Glomerular visceral epithelial cell (primary cell): ENCODE data around the gene CCDC85C.

Source experiments
- DNase-seq: peaks from one replicate; pipeline ENCODE4 v3.0.0-alpha.2; 2016; ENCODE audit errors: extremely low spot score

Gene CCDC85C

DNA sequence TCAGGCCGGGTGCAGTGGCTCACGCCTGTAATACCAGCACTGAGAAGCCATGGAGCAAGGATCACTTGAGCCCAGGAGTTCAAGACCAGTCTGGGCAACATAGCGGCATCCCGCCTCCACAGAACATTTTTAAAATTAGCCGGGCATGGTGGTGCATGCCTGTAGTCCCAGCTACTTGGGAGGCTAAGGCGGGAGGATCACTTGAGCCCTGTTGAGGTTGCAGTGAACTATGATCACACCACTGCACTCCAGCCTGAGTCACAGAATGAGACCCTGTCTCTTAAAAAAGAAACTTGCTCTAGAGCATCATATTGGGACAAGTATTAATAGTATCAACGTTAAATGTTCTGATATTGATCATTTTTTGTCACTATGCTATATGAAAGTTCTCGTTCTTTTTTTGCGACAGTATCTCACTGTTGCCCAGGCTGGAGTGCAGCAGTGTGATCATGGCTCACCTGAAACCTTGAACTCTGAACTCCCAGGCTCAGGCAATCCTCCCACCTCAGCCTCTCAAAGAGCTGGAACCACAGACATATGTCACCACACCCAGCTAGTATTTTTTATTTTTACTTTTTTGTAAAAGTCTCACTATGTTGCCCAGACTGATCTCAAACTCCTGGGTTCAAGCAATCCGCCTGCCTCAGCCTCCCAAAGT lies 47.7 kb downstream of the CCDC85C start:
- no peak for DNase-seq

DNA sequence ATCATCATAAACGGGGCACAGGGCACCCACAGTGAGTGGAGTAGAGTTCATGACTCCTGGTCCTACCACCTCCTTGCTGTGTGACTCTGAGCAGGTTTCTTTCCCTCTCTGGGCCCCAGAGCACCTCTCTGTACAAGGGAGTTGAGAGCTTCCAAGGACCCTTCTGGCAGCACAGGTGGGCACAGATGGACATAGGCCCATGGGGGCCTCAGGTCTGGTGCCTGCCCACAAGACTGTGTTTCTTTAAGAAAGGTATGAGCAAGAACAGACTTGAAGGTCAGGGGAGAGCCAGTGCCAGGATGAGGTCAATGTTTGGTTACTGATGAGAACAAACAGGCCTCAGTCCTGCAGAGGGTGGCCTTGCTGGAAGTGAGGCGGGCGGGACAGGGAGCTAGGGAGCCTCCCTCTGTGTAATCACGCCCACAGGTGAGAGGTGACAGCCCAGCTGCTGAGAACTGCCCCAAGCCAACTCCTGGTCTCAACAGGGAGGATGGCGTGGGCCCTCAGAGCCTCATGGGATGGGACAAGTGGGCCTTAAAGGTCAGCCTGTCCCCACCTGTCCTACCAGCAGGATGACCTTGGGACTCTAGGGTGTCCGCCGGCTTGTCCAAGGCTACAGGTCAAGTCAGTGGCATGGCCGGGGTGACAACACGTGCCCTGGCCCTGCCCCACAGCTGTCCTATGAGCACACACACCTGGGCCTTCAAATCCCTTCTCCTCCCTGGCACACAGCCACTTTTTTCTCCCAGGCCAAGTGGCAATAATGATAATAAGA lies 49.1 kb downstream of the CCDC85C start:
- no peak for DNase-seq

DNA sequence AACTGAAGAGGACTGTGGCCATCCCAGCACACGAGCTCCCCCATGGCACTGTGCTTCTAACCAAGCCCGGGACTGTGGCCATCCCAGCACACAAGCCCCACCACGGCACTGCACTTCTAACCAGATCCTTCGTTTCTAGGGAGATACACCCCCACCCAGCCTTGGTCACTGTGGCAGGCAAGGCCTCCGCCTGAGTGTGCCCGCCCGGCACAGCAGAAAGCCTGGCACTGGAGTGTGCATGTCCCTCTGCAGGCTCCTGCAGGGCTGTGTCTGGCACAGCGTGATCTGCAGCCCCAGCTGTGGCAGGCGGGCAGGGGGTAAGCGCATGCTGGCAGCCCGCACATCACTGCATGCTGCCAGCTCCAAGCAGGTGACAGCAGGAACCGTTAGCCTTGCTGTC lies 49.8 kb downstream of the CCDC85C start:
- no peak for DNase-seq

DNA sequence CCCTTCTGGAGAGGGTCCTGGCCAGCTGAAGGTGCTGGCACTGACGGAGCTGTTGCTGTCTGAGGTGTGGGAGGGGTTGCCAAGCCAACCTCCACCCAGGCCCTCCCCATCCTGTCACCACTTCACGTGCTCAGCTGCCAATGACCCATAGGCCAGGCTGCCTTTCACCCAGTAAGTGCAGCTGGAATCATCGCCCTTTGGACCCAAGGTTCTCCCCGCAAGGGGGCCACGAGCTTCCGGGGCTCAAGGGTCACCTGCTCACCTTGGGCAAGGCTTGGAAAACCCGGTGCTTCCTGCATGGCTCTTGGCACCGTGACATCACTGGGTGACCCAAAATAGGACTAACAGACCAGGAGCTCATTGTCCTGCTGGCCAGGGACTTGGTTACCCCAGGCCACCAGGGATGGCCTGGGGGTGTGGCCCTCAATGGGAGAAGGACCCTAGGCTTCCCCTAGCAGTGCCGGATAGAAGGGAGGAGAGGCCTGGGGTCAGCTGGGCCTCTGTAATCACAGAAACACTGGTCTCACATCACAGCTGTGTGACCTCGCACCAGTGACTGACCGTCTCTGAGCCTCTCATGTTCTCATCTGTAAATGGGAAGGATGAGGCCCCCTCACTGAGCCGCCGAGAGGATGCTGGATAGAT lies 51.3 kb downstream of the CCDC85C start:
- DNase-seq = no peak

DNA sequence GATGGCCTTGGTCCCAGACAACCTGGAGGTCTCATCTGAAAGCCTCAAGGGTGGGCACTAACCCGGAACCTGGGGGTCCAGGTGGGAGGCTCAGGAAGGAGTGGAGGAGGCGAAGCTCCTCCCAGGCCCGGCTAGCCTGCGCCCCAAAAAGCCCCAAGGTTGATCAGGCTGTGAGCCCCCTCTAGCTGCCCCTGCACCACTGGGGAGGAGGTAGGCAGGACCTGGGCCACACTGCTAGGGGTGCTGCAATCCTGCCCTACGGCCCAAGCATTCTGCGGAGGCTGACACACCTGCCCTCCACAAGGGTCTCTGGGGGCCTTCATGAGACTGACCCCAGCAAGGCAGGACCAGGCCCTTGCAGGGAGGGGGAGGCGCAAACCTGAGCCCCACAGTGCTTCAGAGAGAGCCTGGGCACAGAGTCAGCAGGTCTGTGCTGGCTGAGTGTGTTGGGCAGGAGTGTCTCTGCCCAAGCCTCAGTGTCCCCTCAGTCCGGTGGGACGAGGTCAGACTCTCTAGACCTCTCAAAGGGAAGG lies 51.9 kb downstream of the CCDC85C start:
- no peak for DNase-seq

DNA sequence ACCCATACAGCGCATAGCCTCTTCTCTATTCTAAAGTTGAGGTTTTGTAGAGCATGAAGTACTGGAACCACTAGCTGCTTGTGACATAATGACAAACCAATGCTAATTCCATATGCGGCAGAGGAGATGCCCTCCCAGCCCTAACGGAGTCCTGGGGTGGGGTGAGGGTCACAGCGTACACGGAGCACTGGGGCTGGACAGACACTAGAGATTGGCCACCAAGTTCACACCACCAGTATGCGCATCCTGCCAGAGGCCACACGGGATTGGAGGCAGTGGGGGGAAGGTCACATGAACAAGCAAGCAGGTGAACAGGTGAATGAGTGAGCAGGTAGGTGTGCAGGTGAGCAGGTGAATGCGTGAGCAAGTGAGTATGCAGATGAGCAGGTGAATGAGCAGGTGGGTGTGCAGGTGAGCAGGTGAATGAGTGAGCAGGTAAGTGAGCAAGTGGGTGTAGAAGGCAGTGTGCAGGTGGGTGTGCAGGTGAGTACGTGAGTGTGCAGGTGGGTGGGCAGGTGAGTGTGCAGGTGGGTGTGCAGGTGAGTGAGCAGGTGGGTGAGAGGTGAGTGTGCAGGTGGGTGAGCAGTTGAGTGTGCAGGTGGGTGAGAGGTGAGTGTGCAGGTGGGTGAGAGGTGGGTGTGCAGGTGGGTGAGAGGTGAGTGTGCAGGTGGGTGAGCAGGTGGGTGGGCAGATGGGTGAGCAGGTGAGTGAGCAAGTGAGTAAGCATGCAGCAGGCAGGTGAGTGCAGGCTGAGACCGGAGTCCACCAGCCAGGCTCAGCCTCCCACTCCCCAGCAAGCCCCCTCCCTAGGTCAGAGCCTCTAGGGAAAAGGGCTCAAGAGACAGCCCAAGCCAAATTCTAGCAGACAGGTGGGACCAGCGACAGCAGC lies 52.7 kb downstream of the CCDC85C start:
- DNase-seq = no peak

DNA sequence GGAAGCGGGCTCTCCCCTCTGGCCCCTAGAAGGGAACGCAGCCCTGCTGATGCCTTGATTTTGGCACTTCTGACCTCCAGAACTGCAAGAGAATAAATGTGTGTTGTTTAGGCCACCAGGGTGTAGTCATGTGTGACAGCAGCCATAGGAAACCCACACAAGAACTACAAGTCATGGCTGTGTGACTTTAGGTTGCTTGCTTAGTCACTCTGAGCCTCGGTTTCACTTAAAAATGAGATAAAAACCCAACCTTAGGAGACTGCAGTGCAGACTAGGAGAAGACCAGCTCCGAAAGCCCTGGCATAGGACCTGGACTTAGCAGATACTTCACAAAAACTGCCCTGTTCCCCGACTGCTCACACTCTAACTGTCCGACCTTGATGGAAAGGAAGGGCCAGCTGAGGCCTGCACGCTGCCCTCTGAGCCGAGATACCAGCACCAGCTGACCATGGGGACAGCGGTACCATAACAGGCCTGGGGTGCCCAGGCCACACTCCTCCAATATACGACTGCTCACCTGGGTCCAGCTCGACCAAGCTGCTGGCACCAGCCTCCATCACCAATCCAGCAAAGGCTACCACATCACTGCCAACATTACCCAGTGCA lies 53.5 kb downstream of the CCDC85C start:
- no peak for DNase-seq

DNA sequence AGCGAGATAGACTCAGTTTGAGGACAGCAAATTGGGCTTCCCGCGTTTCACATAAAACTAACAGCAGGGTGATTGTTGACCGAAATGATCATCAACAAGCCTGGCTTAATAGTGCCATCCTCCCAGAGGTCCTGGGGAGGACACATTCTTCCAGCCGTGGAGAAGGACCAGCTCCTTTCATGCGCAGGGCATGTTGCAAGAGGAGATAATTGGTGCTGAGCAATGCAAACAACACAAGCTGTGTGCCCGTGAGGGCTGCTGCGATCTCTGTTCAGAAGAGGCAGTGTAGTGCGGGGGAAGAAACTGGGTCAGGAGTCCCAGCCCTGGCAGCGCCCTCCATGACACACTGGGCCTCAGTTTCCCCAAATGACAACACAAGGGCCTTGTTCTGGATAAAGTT lies 54.3 kb downstream of the CCDC85C start:
- no peak for DNase-seq

DNA sequence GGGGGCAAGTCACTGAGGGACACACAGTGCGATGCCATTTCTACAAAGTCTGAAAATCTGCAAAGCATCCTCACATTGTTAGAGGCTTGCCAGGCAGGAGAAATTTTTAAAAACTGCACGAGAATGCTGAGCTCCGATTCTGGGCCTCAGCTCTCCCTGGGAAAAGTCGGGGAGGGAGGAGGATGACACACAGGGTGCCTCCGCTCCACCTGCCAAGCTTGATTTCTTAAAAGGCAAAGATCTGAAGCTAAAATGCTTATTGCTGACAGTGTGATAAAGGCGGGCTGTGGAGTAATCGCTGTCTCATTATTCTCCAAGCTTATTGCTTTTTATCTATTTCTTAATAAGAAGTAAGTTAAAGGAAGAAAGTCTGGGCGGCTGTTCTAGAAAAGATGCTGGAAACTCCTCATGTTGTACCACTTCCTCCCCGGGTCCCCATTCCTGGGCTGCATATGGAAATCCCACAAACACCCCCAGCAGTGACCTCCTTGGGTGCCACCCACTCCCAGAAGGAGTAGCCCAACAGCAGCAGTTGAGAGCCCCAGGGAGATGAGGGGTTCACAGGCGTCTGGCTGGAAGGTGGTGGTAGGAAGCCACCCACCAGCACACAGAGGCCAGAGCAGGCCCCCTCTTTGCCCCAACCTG lies 55.0 kb downstream of the CCDC85C start:
- no peak for DNase-seq

DNA sequence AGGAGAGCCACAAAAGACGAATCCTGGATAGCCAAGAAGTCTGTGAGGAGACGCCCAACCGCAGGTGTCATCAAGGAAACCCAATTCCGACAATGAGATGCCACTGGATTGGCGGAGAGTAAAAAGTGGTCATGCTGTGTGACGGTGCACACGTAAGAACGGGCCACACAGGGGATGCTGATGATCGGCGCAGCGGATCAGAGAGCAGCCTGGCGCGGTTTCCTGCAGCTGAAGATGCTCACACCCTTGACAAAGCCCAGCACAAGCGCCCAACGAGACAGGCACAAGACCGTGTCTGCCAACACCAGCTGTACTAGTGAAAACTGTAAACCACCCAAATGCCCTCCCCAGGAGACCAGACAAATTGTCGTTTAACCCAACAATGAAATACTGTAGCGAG lies 55.8 kb downstream of the CCDC85C start:
- DNase-seq = no peak

DNA sequence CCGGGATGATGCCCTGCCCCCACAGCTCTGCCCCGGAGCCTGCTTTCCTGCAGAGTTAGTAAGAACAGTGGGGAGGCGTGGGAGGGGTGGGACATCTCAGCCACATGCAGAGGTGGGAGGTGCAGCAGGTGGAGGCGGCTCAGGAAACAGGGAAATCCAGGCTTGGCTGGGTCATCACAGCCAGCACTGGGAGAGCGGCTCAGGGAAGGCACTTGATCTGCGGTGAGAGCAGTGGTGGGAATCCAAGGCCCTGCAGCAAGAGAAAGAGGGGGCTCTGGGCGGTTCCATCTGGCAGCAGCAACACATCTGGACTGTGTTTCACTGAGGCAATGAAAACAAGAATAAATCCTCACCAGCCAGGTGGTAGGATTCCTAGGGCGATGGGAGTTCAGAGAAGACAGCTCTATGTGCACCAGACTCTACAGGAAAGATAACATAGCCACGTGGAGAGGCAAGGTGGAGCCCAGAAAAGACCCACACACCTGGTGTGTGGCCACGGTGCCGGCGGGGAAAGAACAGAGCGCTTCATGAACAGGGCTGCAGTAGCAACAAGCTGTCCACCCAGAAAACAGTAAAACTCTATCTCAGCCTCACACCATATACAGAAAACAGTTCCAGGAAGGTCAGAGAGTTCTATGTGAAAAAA lies 57.6 kb downstream of the CCDC85C start:
- DNase-seq = no peak

DNA sequence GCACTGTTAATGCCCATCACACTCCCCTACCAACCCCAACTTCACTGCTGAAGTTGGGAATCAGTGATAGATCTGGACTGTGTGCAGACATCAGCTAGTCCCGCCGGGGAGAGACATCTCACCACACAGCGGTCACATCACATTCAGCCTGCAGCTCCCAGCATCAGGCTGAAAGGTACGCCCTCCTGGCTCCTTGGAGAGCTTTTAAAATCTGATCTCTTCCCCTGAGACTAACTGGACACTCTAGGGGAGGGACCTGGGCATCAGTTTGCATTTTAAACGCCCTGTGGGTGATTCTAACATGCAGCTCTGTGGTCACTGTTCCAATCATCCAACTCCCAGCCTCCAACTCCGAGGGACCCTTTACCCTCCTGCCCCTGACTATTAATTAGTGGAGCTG lies 58.4 kb downstream of the CCDC85C start:
- DNase-seq = no peak

DNA sequence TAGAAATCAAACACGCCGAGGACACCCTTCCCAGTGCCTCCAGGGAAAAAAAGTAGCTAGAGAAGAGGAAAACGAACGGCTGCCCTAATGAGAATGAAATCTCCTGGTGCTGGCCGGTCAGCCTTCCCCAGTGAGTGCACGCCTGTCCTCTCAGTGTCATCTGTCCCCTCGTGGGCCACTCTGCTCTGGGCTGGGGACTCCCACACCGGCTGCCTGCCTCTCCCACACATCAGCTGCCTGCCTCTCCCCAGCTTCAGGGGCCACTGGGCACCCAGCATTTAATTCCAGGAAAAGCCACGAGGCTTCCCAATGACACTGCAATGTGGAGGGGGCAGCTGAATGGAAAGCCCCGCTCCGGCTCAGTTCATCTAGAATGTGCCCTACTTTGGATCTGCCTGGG lies 59.0 kb downstream of the CCDC85C start:
- DNase-seq = no peak

DNA sequence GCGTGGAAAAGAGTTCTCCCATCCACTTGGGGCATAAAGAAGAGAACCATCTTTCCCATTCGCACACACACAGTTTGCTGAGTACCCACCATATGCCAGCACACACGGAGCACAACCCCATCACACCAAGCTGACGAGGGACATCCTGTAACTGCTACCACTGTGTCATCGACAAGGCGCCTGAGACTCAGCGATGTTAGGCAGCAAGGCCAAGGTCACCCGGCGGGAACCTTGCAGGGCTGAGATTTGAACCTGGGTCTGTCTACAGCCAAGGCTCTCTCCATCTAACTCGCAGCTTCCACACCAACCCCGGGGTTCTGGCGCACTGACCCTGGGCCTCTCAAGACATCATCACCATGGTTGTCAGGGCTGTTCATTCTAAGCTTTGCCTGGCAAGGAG lies 60.0 kb downstream of the CCDC85C start:
- no peak for DNase-seq

DNA sequence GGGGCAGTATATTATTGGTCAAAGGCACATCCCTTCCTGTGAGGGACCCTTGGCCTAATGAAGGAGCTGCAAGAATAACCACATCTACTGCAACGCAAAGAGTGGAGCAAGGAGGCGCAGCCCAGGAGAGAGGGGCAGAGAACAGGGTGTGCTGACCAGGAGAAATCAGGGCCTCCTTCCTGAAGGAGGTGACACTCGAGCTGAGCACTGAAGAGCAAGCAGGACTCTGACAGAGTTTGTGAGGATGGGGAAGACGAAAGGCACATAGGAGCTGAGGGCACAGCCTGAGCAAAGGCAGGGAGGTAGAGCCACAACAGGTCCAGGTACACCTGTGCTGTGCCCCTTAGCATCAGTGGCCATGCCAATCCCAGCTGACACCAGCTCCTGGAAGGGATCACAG lies 60.6 kb downstream of the CCDC85C start:
- DNase-seq = no peak

DNA sequence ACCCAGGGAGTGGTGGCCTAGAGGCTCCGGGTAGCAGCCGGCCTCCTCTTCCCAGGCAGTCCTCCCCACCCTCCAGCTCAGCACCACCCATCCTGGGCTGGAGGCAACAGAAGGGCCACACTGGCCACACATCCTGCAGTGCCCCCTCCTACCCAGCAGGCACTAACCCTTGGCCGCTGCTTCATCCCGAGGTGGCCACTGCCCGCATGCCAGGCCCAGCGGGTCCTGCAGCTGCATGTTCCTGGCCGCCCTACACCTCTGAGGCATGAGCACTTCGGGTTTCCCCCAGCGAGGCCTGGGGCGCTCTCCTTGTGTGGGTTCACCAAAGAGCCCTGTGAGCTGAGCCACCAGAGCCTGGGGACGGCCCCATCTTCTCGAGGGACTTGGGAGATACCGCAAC lies 61.4 kb downstream of the CCDC85C start:
- no peak for DNase-seq

DNA sequence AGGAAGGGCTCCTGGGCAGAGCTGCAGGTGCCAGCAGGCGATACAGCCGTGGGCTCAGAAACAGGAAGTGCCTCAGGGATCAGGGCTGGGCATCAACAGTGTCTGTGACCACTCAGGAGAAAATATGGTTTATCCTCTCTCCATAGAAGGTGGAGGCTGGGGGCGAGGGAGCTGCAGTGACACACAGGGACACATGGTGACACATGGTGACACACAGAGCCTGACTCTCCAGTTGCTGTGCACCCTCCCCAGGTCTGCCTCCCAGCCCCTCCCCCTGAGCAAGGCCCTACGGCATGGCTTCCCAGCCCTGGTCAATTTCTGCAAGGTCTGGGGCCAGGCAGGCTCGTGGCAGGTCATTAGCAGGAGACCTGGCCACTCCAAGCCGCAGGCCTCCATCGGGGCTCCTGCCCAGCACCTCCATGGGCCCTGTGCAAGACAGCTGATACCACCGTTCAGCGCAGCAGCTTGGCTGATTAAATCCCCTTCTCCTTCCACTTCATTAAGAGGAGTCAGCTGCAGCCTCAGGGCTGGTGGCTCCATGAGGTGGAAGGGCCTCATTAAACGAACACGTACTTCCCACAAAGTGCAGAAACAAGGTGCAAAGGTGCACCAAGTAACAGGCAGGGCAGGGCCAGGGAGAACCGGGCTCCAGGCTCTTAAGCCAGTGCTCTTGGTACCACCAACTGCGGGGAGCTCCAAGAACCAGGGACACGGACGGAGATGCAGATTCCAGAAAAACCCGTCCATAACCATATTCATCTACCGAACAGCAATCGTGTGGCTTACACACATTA lies 62.1 kb downstream of the CCDC85C start:
- DNase-seq = no peak

DNA sequence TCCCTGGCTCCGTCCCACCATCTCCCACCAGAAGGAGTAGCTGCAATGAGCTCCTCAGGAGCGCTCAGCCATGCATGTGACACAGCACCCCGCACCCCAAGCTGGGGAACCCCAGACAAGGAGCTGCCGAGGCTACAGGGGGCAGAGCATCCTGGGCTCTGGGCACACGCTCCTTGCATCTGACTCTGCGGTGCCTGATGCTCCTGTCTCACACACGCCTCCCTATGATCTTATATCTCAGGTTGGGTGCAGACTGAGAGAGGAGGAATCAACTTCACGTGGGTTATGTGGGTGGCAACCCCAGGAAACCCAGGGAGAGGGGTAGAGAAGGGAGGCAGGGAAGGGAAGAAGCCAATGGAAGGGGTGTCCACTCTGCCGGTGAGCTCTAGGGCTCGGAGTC lies 62.8 kb downstream of the CCDC85C start:
- DNase-seq = no peak

DNA sequence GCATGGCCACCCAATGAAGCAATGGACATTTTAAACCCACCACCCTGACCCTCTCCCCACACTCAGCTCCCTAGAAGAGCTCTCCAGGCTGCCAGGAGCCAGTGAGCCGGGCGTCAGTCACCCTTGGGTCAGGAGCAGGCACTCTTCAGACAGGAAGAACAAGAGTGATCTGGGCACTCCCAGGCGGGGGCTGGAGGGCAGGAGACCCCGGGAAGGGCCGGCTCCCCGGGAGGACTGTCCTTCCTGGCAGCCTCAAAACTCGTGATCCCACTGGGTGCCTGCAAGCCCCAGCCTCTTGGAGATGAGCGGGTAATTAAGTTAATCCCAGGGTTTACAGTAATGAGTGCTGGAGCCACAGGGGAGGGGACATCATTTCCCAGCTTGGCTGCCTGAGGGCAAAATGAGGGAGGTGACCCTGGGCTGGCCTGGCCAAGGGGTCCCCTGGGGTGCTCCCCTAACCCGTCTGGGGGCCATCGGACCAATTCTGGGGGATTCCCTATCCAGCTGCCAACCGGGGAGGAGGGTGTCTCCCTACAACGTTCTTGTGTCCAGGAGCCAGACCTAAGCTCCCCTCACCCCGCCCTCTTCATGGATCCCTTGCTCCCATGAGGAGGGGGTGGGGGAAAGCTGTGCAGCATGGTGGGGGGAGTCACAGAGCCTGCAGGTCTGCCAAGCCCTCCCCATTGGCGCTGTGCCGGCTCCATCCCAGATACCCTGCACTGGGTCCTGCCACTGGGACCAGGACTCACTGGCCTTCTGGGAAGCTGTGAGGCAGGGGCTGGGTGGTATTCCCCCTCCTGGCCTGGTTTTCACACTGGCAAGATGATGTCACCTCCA lies 63.6 kb downstream of the CCDC85C start:
- peak; percentile 33 for DNase-seq
